Measurements from ENCODE around the gene PGC.

The PGC gene

DNA sequence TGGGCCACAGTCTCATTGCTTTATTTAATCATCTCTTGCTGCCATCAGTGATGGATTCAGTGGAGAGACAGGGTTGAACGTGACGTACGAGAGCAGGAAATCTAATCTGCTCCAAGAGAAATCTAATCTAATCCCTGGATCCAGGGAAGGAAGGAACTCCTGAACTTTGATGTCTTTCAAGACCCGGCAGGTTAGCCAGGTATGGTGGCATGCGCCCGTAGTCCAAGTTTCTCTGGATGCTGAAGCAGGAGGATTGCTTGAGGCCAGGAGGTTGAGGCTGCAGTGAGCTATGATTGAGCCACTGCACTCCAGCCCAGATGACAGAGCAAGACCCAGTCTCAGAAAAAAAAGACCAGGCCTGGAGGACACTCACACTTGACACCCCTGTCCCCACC is 11.4 kb upstream of the PGC start:
- H3K27ac ChIP-seq (ENCODE audit: low read depth, low read length): no peak overlapping the region
- H3K4me3 ChIP-seq (ENCODE audit: low read depth, low read length): no peak overlapping the region
- H3K36me3 ChIP-seq (ENCODE audit: control insufficient read depth, insufficient read depth, low read length): no peaks in the 10 kb centered on the region
- peaks cover 5% of the 10 kb centered on the region; the same call in 1 of the 2 replicates for H3K4me1 ChIP-seq (ENCODE audit: control insufficient read depth, insufficient read depth, low read length)
- no peaks in the 10 kb centered on the region for H3K9me3 ChIP-seq (ENCODE audit: control insufficient read depth, insufficient read depth, low read depth, low read length)
- no peaks in the 10 kb centered on the region for H3K27me3 ChIP-seq (ENCODE audit: control insufficient read depth, insufficient read depth, low read length)
- H3K9ac ChIP-seq (ENCODE audit: low read length): no peak overlapping the region

DNA sequence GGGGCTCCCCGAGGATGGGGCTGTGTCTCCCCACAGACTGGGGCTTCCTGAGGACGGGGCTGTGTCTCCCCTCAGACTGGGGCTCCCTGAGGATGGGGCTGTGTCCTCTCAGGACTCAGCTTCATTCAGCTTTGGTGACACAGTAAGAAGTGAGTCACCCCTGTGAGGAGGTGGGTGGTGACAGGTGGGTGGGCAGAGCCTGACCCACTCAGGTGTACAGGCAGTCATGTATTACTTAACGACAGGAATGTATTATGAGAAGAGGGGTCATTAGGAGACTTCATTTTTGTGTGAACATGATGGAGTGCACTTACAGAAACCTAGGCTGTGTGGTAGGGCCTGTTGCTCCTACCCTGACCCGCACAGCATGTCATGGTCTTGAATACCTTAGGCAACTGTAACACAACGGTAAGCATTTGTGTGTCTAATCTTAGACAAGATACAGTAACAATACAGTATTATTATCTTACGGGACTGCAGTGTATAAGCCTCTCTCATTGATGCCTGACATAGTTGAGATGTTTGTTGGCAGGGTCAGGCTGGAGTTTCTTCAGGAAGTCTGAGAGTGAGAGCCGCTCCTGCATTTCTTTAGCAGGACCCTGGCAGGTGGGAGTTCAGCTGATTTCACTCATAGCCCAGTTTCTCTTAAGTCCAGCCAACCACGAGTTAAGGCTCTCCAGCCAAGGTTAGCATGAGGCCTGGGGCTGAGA is 10.9 kb upstream of the PGC start:
- Histone ChIP-seq H3K9ac (ENCODE audit: low read length) (no peak overlapping the region), H3K4me3 (ENCODE audit: low read depth, low read length) (no peak overlapping the region), H3K36me3 (ENCODE audit: control insufficient read depth, insufficient read depth, low read length) (no peaks in the 10 kb centered on the region), H3K27ac (ENCODE audit: low read depth, low read length) (no peak overlapping the region), H3K4me1 (ENCODE audit: control insufficient read depth, insufficient read depth, low read length) (peaks cover 5% of the 10 kb centered on the region; the same call in 1 of the 2 replicates), H3K9me3 (ENCODE audit: control insufficient read depth, insufficient read depth, low read depth, low read length) (no peaks in the 10 kb centered on the region), H3K27me3 (ENCODE audit: control insufficient read depth, insufficient read depth, low read length) (no peaks in the 10 kb centered on the region)

DNA sequence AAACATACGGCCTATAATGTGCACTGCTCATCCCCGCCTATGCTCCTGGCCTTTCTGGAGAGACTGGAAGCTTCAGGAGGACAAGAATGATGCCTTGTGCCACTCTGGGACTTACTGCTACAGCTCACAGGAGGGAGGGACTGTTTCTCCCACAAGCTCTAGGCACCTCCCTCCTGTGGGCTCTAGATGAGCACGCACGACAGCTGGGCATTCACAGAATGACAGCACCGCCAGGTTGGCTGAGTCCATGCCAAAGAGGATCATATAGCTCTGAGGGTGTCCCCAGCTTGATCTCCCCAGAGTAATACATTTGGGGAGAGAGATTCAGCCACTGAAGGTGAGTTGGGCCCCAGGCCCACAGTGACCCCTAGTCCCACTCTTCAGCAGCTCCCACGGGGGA is 10.1 kb upstream of the PGC start:
- Histone ChIP-seq H3K4me3 (ENCODE audit: low read depth, low read length) (no peak overlapping the region), H3K27ac (ENCODE audit: low read depth, low read length) (no peak overlapping the region), H3K9ac (ENCODE audit: low read length) (no peak overlapping the region)

DNA sequence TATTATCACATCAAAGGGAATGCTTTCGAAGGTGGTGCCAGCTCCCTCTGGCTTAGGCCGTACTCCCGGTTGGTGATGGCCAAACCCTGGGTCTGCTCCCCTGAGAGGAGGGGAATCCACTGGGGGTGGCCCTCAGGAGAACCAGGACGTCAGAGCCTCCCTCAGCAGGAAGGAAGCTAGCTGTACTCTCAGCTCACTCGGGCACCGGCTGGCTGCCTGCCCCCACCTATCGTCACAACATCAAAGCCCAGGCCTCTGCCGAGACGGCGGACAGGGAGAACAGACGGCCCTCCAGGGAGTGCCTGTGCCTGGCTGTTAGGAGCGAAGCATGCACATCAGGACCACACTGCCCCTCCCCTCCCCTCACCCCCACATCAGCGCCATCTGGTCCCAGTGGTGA is 9.2 kb upstream of the PGC start:
- Histone ChIP-seq H3K4me1 (ENCODE audit: control insufficient read depth, insufficient read depth, low read length) (peaks cover 5% of the 10 kb centered on the region; the same call in 1 of the 2 replicates), H3K9ac (ENCODE audit: low read length) (no peak overlapping the region), H3K27ac (ENCODE audit: low read depth, low read length) (no peak overlapping the region), H3K36me3 (ENCODE audit: control insufficient read depth, insufficient read depth, low read length) (no peaks in the 10 kb centered on the region), H3K4me3 (ENCODE audit: low read depth, low read length) (no peak overlapping the region), H3K27me3 (ENCODE audit: control insufficient read depth, insufficient read depth, low read length) (no peaks in the 10 kb centered on the region), H3K9me3 (ENCODE audit: control insufficient read depth, insufficient read depth, low read depth, low read length) (no peaks in the 10 kb centered on the region)

More for the DNA sequence above, 10.1 kb upstream of the PGC start:
- Histone ChIP-seq H3K4me1 (ENCODE audit: control insufficient read depth, insufficient read depth, low read length) (peaks cover 5% of the 10 kb centered on the region; the same call in 1 of the 2 replicates), H3K27me3 (ENCODE audit: control insufficient read depth, insufficient read depth, low read length) (no peaks in the 10 kb centered on the region), H3K9me3 (ENCODE audit: control insufficient read depth, insufficient read depth, low read depth, low read length) (no peaks in the 10 kb centered on the region), H3K36me3 (ENCODE audit: control insufficient read depth, insufficient read depth, low read length) (no peaks in the 10 kb centered on the region)

DNA sequence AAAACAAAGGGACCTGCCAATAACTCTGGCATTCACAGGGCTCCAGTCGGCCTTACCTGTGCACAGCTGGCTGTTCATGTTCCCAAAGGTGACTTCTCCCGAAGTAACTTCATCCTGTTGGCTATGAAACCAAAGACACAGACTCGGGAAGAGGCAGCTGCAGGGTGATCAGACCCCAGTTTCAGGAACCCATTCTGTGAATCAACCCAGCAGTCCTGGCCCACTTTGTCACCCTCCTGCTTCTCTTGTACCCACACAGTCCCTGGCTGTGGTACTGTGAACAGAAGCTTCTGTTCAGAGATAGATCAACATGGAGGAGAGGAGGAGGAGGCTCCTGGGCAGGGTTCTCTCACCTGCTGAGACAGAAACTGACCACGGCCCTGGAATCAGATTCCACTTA is 8.7 kb upstream of the PGC start:
- H3K9me3 ChIP-seq (ENCODE audit: control insufficient read depth, insufficient read depth, low read depth, low read length): no peaks in the 10 kb centered on the region
- H3K4me3 ChIP-seq (ENCODE audit: low read depth, low read length): no peak overlapping the region
- peaks cover 5% of the 10 kb centered on the region; the same call in 1 of the 2 replicates for H3K4me1 ChIP-seq (ENCODE audit: control insufficient read depth, insufficient read depth, low read length)
- no peaks in the 10 kb centered on the region for H3K36me3 ChIP-seq (ENCODE audit: control insufficient read depth, insufficient read depth, low read length)
- H3K9ac ChIP-seq (ENCODE audit: low read length): no peak overlapping the region
- H3K27ac ChIP-seq (ENCODE audit: low read depth, low read length): no peak overlapping the region
- no peaks in the 10 kb centered on the region for H3K27me3 ChIP-seq (ENCODE audit: control insufficient read depth, insufficient read depth, low read length)

DNA sequence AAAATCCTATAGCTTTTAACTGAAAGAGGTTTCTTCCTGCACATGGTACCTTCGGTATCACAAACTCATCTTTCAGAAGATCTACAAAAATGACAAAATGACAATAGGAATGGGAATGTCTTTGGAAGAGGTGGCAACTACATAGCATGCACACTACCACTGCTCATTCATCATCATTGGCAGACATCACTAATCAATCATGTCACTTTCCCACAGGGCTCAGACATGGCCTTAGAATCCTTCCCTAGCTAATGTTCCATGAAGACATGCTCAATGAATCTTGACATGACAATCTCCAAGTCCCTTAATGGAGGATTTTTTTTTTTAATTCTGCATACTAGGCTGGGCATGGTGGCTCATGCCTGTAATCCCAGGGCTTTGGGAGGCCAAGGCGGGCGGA is 3.2 kb upstream of the PGC start:
- H3K27ac ChIP-seq (ENCODE audit: low read depth, low read length): no peak overlapping the region
- H3K4me3 ChIP-seq (ENCODE audit: low read depth, low read length): no peak overlapping the region
- no peak overlapping the region for H3K9ac ChIP-seq (ENCODE audit: low read length)
- no peaks in the 10 kb centered on the region for H3K36me3 ChIP-seq (ENCODE audit: control insufficient read depth, insufficient read depth, low read length)
- H3K4me1 ChIP-seq (ENCODE audit: control insufficient read depth, insufficient read depth, low read length): no peaks in the 10 kb centered on the region
- no peaks in the 10 kb centered on the region for H3K27me3 ChIP-seq (ENCODE audit: control insufficient read depth, insufficient read depth, low read length)
- no peaks in the 10 kb centered on the region for H3K9me3 ChIP-seq (ENCODE audit: control insufficient read depth, insufficient read depth, low read depth, low read length)

DNA sequence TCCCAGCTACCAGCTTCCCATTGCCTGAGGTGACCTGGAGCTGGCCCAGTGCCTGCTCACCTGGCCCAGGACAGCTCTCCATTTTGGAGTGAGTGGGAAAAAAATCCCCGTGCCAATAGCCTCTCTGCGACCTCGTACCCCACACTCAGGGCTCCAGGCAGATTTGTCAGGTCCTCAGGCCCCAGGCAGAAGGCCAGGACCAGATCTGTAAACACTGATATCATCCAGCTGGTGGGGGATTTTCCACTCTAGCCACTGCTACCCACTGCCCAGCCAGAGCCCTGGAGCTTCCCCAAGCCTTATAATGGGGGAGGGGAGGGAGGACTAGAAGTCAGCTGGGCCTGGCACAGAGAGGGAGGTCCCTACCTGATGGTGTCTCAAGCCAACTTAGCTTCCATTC is 1.3 kb upstream of the PGC start:
- Histone ChIP-seq H3K27me3 (ENCODE audit: control insufficient read depth, insufficient read depth, low read length) (no peaks in the 10 kb centered on the region), H3K27ac (ENCODE audit: low read depth, low read length) (no peak overlapping the region), H3K9ac (ENCODE audit: low read length) (no peak overlapping the region), H3K4me1 (ENCODE audit: control insufficient read depth, insufficient read depth, low read length) (no peaks in the 10 kb centered on the region), H3K9me3 (ENCODE audit: control insufficient read depth, insufficient read depth, low read depth, low read length) (no peaks in the 10 kb centered on the region), H3K36me3 (ENCODE audit: control insufficient read depth, insufficient read depth, low read length) (no peaks in the 10 kb centered on the region), H3K4me3 (ENCODE audit: low read depth, low read length) (no peak overlapping the region)

DNA sequence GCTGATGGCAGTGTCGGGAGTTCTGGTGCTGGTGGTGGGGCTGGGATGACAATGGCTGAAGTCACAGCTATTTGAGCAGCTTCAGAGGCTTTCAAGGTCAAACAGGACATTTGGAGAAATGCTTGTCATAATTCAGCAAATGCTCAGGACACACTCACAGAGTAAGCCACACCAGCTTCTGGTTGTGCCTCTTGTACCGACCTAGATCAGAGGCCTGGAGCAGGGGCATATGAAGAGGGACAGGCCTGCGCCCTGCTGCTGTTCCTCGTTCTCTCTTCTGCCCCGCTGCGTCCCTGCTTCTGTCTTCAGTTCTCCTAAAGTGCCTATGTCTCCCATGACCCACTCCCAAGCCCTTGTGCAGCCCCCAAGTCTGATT is 893 bp upstream of the PGC start:
- Histone ChIP-seq H3K27me3 (ENCODE audit: control insufficient read depth, insufficient read depth, low read length) (no peaks in the 10 kb centered on the region), H3K36me3 (ENCODE audit: control insufficient read depth, insufficient read depth, low read length) (no peaks in the 10 kb centered on the region), H3K4me3 (ENCODE audit: low read depth, low read length) (no peak overlapping the region), H3K9me3 (ENCODE audit: control insufficient read depth, insufficient read depth, low read depth, low read length) (no peaks in the 10 kb centered on the region), H3K9ac (ENCODE audit: low read length) (no peak overlapping the region), H3K4me1 (ENCODE audit: control insufficient read depth, insufficient read depth, low read length) (no peaks in the 10 kb centered on the region), H3K27ac (ENCODE audit: low read depth, low read length) (no peak overlapping the region)

DNA sequence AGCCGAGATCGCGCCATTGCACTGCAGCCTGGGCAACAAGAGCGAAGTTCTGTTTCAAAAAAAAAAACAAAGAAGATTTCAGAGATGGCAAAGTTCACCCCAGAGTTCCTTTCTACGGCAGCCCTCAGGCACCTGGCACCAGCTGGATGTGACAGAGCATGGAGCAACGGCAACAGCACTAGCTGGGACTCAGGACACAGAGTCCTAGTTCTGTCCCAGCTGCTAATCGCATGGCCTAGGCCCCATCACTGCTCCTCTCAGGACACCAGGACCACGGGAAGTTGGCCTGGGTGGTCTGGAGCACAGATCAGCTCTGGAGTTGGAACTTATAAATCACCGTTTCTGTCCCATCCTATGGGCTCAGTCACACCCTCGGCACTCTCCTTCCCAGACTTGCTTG is 1.1 kb downstream of the PGC start:
- no peaks in the 10 kb centered on the region for H3K9me3 ChIP-seq (ENCODE audit: control insufficient read depth, insufficient read depth, low read depth, low read length)
- no peaks in the 10 kb centered on the region for H3K4me1 ChIP-seq (ENCODE audit: control insufficient read depth, insufficient read depth, low read length)
- no peak overlapping the region for H3K27ac ChIP-seq (ENCODE audit: low read depth, low read length)
- H3K36me3 ChIP-seq (ENCODE audit: control insufficient read depth, insufficient read depth, low read length): no peaks in the 10 kb centered on the region
- H3K27me3 ChIP-seq (ENCODE audit: control insufficient read depth, insufficient read depth, low read length): no peaks in the 10 kb centered on the region
- no peak overlapping the region for H3K4me3 ChIP-seq (ENCODE audit: low read depth, low read length)
- no peak overlapping the region for H3K9ac ChIP-seq (ENCODE audit: low read length)

DNA sequence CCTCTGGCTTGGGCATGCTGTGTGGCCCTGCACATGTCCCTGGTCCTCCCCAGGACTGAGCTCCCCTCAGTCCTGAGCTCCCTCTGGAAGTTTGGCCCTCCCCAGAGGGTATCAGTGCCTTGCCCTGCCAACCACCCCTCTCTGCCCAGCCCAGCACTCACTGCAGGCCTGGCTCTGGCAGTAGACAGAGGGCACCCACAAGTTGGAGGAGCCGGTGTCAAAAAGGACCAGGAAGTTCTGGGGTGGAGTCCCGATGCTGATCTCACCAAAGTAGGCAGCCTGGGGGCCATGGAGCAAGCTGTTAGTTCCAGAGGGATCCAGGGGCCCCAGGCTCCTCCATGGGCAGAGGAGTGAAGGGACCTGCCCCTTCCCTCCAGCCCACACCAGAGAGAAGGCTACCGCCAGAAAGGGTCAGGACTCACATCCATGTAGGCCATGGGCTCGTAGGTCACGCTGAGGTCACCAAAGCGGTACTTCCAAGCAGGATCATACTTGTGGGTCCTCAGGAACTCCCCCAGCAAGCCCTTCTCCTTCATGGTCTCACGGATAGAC is 2.9 kb downstream of the PGC start:
- Histone ChIP-seq H3K9ac (ENCODE audit: low read length) (no peak overlapping the region), H3K36me3 (ENCODE audit: control insufficient read depth, insufficient read depth, low read length) (no peaks in the 10 kb centered on the region), H3K4me3 (ENCODE audit: low read depth, low read length) (no peak overlapping the region), H3K27me3 (ENCODE audit: control insufficient read depth, insufficient read depth, low read length) (no peaks in the 10 kb centered on the region), H3K9me3 (ENCODE audit: control insufficient read depth, insufficient read depth, low read depth, low read length) (no peaks in the 10 kb centered on the region), H3K4me1 (ENCODE audit: control insufficient read depth, insufficient read depth, low read length) (no peaks in the 10 kb centered on the region; the same call in 1 of the 2 replicates), H3K27ac (ENCODE audit: low read depth, low read length) (no peak overlapping the region)

DNA sequence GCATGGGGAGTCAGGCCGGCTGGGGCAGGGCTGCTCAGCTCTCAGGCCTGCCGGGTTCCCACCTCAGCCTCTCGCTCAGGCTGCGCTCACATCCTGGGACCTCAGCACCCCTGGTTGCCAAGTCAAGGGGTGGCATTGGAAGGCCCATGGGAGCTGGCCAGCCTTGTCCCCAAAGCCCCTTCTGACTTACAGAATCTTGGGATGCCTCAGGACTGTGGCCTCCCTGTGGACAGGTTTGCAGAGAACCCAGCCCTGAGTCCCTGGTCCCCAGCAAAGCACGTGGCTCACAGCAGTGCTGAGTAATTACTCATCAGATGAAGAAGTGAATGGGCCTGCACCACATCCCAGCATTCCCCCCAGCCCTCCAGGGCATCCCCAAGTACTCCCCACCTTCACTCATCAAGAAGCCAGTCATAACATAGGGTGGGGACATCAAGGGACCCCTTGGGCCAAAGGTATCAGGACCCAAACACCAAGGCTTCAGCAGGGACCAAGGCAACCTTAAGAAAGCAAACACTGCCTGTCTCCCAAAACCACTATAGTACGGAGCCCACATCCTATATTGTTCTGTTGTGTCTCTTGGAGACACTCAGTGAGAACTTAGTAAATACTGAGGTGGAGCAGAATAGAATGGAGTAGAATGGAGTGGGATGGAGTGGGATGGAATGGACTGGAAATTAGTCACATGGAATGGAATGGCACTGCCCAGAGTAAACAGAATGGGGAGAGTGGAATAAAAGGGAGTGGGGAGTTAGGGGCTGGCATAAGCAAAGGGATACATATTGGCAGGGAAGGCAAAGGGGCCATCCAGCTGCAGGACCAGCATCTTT is 3.6 kb downstream of the PGC start:
- H3K4me1 ChIP-seq (ENCODE audit: control insufficient read depth, insufficient read depth, low read length): peaks cover 4% of the 10 kb centered on the region; the same call in 1 of the 2 replicates
- no peaks in the 10 kb centered on the region for H3K27me3 ChIP-seq (ENCODE audit: control insufficient read depth, insufficient read depth, low read length)
- H3K9ac ChIP-seq (ENCODE audit: low read length): no peak overlapping the region
- H3K27ac ChIP-seq (ENCODE audit: low read depth, low read length): no peak overlapping the region
- H3K4me3 ChIP-seq (ENCODE audit: low read depth, low read length): no peak overlapping the region
- no peaks in the 10 kb centered on the region for H3K36me3 ChIP-seq (ENCODE audit: control insufficient read depth, insufficient read depth, low read length)
- H3K9me3 ChIP-seq (ENCODE audit: control insufficient read depth, insufficient read depth, low read depth, low read length): no peaks in the 10 kb centered on the region
